ENCODE data around the gene PKM.
"Not testable (repeated sequence)": the region's sequence is repeated elsewhere in the genome, so short reads cannot be mapped to it uniquely, and the experiment has no call there.

PKM gene

GRCh38 chr15:72231066-72231832 is at the start of gene PKM:
PKM (minus strand) TSS chr15:72231190; CDS start chr15:72219097, 12,093 bp downstream.
- DNase-seq (ENCODE audit: low read depth in 3 of 3) = peak; percentile 96 to 99 (median 98)

DNA sequence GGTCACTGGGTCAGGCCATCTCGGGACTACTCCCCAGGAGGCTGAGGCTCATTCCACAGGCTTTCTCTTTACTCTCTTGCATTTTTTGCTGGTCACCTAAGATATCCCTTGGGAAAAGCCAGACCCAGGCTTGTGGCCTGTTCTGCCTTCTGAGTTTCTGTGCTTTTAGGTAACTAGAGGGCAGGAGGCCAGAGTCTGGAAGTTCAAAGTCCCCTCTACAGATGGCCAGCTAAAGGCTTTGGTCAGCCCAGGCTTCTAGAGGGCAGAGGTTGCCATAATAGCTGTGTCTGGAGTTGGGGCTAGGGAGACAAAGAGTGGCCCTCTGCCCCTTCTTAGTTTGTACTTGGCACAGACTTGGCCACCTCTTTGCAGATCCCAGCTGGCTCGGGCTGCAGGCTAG is 49.8 kb upstream of the PKM start:
- DNase-seq (ENCODE audit: low read depth in 3 of 3) = no peak

GRCh38 chr15:72278737-72279136 is 47.7 kb upstream of the PKM start:
- no peak for DNase-seq (ENCODE audit: low read depth in 3 of 3)

DNA sequence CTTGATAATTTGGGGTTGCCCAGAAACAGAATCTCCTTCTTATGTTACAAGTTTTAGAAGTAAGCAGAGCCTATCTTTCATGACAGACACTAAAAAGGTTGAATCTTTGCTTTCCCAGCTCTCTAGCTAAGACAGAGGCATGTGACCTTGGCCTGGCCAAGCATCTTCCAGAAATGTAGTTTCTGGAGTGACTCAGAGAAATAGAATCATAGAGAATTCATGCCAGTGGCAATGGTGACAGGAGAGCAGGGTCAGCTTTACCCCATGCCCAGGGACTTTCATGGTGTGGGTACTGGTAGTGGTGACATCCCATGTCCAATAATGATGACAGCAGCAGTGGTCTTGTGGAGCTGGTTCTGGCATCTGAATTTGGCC is 45.3 kb upstream of the PKM start:
- no peak for DNase-seq (ENCODE audit: low read depth in 3 of 3)

GRCh38 chr15:72275635-72276325 is 44.8 kb upstream of the PKM start:
- DNase-seq (ENCODE audit: low read depth in 3 of 3) = not testable (repeated sequence)

DNA sequence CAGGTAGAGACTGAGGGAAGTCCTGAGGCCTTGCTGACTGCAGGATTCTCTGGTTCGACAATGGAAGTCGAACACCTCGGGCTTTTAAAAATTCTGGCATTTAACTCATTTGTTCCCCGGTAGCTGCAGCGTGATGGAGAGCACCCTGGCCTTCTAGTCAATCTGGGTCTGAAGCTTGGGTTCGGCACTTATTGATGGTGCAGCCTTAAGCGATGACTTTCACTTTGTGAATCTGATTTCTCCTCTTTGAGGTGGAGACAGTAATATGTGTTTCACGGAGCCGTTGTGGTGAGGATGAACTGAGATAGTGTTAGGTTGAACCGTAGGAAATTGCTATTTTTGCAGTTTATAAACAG is 42.0 kb upstream of the PKM start:
- DNase-seq (ENCODE audit: low read depth in 3 of 3) = no peak

DNA sequence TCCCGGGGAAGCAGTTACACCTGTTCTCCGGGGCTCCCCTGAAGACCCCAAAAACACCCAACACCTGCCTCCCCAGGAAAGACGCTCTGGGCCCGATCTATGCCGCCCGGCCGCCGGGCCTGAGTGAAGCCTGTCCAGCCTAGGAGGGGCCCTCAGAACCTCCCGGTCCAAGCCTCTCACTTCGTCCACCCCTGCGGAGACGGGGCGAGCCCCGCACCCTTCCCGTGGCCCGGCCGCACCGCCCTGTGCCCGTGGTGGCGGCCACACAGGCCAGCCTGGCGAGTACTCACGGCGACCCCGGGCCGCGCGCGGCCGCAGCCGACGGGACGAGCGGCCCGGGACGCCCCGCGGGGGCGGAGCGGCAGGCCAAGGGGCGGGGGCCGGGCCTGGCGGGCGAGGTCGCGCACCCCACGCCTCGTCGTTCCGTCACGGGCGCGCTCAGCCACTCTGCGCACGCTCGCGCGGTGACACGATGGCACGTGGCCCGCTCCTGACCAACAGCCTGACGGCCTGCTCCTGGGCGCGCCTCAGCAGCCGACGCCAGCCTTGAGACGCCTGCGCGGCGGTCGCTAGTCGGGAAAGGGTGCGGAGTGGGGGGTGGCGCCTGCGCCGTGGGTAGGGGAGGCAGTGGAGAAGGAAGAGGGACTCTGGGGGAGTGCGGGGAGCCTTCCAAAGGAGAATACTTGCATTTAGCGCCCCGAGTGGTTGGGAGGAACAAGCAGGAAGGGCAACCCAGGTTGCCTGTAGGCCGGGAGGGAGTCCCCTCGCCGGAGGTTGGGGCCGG is 41.4 kb upstream of the PKM start, which contains the start of gene PARP6:
PARP6 (minus strand) TSS at position 342 of the 784 bp plus-strand sequence. CDS start 5,077 bp downstream, outside the sequence.
- peak; percentile 96 to 99 (median 98) for DNase-seq (ENCODE audit: low read depth in 3 of 3)

GRCh38 chr15:72271895-72272212 is 40.9 kb upstream of the PKM start:
- DNase-seq (ENCODE audit: low read depth in 3 of 3) = no peak

DNA sequence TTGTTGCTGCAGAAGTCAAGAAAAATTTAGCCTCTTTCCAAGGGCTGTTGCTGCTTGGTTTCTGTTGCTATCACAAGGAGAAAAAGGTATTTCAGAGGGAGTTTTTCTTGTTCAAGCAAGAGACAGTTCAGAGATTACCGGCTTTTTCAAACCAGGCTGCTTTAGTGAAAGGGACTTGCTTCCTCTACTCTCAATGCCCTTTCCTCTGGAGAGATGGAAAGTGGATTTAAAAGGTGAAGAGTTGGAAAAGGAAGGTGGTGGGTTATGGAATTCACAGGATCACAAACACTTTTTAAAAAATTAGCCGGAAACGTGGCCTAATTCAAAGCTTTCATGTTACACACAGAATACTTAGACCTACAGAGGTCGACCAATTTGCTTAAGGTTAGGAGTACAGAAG is 40.2 kb upstream of the PKM start:
- DNase-seq (ENCODE audit: low read depth in 3 of 3) = no peak

GRCh38 chr15:72269739-72270138 is 38.7 kb upstream of the PKM start:
- DNase-seq (ENCODE audit: low read depth in 3 of 3) = no peak

DNA sequence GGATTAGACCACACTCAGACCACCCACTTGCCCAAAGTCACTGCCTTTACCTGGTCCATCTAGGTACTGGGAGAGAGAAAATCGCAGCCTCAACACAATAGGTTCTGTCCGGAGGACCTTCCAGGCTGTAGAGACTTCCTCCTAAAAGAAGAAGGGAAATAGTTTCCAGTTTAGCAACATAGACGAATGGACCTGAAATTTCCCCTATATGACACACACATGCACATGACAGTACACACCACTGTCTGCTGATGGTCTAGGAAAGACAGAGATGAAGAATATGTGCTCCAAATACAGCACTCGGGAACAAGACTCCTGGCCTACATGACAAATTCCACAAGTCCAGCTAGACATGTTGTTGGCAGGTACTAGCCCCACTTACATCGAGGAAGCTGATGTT is 34.0 kb upstream of the PKM start:
- DNase-seq (ENCODE audit: low read depth in 3 of 3) = no peak

GRCh38 chr15:72252663-72253299 is 21.8 kb upstream of the PKM start:
- DNase-seq (ENCODE audit: low read depth in 3 of 3) = no peak

DNA sequence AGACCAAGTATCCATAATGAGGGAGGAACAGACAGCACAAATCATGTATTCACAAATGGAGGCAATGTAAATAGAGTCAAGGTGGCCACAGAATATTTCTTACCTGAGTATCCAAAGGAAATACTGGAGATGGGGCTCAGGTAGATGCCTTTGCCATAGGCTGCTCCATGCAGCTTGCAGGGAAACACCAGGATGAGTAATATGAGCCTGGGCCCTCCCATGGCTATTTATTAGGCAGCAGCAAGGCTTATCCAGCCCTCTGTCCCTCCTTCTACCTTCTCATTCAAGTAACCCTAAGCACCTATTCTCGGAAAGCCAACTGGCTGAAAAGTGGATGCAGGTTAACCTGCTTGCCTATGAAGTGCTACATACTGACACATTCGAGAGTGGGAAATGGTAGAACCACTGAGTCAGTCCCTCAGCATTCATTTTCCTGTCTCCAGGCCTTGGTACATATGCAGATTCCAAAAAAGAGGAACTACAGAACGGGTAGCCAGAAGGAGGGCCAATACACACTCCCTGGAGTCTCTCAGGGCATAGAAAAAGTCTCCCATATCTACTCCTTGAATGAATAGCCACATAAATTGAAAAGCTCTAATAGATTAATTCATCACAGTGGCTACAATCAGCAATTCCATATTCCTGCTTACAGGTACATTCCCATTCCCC is 18.3 kb upstream of the PKM start:
- DNase-seq (ENCODE audit: low read depth in 3 of 3) = no peak

DNA sequence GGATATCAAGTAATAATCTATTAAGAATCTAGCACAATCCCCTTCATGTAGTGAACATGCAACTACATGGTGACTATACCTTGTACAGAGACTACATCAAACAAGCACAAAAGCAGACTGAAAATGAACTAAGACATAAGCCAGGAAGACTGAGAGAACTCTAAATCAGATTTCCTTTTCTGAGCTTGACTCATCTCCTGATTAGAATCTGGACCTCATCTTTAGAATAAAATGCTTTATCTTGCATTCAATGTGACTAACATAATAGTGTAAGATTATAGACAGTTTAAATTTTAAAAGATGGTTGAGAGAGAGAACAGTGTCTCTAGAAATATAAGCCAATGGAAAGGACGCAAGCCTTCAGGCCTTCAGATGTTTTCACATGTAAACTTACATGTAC is 17.5 kb upstream of the PKM start:
- no peak for DNase-seq (ENCODE audit: low read depth in 3 of 3)

GRCh38 chr15:72242775-72243370 is 11.9 kb upstream of the PKM start:
- DNase-seq (ENCODE audit: low read depth in 3 of 3) = no peak

DNA sequence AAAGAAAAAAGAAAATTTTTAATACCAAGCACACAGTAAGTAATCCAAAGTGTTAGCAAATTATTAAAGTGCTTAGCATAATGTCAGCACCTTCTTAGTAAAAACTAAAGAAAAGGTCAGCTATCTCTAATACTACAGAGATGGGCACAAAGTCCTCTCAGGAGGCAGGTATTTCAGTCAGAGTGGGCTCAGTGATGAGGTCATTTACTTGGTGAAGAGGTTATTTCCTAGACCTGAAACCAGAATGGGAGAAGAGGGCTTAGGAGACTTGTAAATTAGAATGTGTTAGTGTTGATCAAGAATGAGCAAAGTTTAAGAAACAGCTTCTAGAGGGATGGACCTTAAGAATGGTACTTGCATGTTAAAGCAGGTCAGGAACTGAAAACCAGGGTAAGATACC is 8.7 kb upstream of the PKM start:
- DNase-seq (ENCODE audit: low read depth in 3 of 3) = no peak

GRCh38 chr15:72238586-72238985 is 7.6 kb upstream of the PKM start:
- no peak for DNase-seq (ENCODE audit: low read depth in 3 of 3)

DNA sequence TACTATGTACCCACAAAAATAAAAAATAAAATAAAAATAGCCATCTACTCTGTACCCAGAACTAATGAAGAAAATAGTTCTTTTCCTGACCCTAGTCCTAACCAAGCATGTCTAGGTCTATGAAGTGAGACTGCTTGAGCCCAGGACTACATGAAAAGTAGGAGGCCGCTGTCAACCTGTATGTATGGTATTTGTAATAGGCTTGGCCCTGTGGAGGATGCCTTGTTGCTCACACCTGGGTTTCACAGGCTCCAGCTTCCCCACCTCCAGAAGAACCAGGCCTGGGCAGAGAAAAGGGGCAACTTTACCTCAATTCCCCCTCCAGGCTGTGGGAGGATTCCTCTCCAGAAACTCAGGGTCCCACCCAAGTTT is 6.8 kb upstream of the PKM start:
- no peak for DNase-seq (ENCODE audit: low read depth in 3 of 3)

GRCh38 chr15:72237029-72237852 is 6.3 kb upstream of the PKM start:
- DNase-seq (ENCODE audit: low read depth in 3 of 3) = peak; percentile 62 to 75 (median 71)

- DNase-seq (ENCODE audit: low read depth in 3 of 3) = no peak
Measured at GRCh38 chr15:72236381-72237003, 5.5 kb upstream of the PKM start.

Measured in stimulated activated CD4-positive, alpha-beta T cell treated with anti-CD3 and anti-CD28 coated beads, TNF-alpha, amount 100 ng/mL, for 48 hours (primary cell).